Osteocyte (in vitro differentiated cells): ENCODE data around the gene MAP3K14. TPM values are rescaled to one million over a fixed set of nuclear protein-coding genes. Genes with fewer than 3 reads are reported as not detected.

Experiments
- DNase-seq: peaks from one replicate; pipeline ENCODE4 v3.0.0; 2021; ENCODE audit warnings: mixed read lengths; ENCODE audit not compliant: unreplicated experiment; ENCODE audit errors: extremely low spot score
- H3K27ac Mint-ChIP-seq: one replicate; pipeline ENCODE4 v1.8.0; 2021; ENCODE audit warnings: mild to moderate bottlenecking, mixed read lengths; ENCODE audit not compliant: unreplicated experiment
- H3K27me3 Mint-ChIP-seq: one replicate; pipeline ENCODE4 v1.8.0; 2021; ENCODE audit warnings: mixed read lengths; ENCODE audit not compliant: unreplicated experiment
- H3K36me3 Mint-ChIP-seq: one replicate; pipeline ENCODE4 v1.8.0; 2021; ENCODE audit warnings: mixed read lengths; ENCODE audit not compliant: unreplicated experiment
- H3K4me1 Mint-ChIP-seq: one replicate; pipeline ENCODE4 v1.8.0; 2021; ENCODE audit warnings: mixed read lengths; ENCODE audit not compliant: unreplicated experiment
- H3K4me3 Mint-ChIP-seq: one replicate; pipeline ENCODE4 v1.8.0; 2021; ENCODE audit warnings: mild to moderate bottlenecking, moderate library complexity, mixed read lengths; ENCODE audit not compliant: unreplicated experiment
- H3K9me3 Mint-ChIP-seq: one replicate; pipeline ENCODE4 v1.8.0; 2021; ENCODE audit warnings: mixed read lengths; ENCODE audit not compliant: unreplicated experiment
- CTCF ChIP-seq: fragments of 200-600 bp; sonication (generic); IDR thresholded peaks from 2 replicates; pipeline ENCODE4 v1.5.0; 2021; ENCODE audit warnings: antibody characterized with exemption, mild to moderate bottlenecking, moderate library complexity
- total RNA-seq: library from RNA; stranded (reverse); gene quantifications from 2 replicates; pipeline ENCODE4 v1.2.1, GENCODE V29; 2021

The MAP3K14 gene
- total RNA-seq, 1 donor from 2014 or later = 13.2 TPM

- Mint-ChIP-seq H3K4me1 (peaks cover 39% of the 10 kb centered on the region), H3K27ac (no peak overlapping the region), H3K27me3 (no peaks in the 10 kb centered on the region), H3K9me3 (no peaks in the 10 kb centered on the region), H3K4me3 (no peak overlapping the region), H3K36me3 (peaks cover 47% of the 10 kb centered on the region)
- no peak for DNase-seq
- TF ChIP-seq CTCF = no peak
These were observed 30.5 kb downstream of the MAP3K14 start for GRCh38 chr17:45286286-45286685.

GRCh38 chr17:45284176-45285140 is 32.4 kb downstream of the MAP3K14 start:
- Mint-ChIP-seq H3K4me3 (no peak overlapping the region), H3K27me3 (no peaks in the 10 kb centered on the region), H3K36me3 (peaks cover 42% of the 10 kb centered on the region), H3K27ac (peak overlapping the region; percentile 87), H3K4me1 (peaks cover 31% of the 10 kb centered on the region), H3K9me3 (no peaks in the 10 kb centered on the region)
- peak; percentile 31 for TF ChIP-seq CTCF
- DNase-seq = no peak

GRCh38 chr17:45283711-45284110 is 33.1 kb downstream of the MAP3K14 start:
- no peak for DNase-seq
- no peak for TF ChIP-seq CTCF

DNA sequence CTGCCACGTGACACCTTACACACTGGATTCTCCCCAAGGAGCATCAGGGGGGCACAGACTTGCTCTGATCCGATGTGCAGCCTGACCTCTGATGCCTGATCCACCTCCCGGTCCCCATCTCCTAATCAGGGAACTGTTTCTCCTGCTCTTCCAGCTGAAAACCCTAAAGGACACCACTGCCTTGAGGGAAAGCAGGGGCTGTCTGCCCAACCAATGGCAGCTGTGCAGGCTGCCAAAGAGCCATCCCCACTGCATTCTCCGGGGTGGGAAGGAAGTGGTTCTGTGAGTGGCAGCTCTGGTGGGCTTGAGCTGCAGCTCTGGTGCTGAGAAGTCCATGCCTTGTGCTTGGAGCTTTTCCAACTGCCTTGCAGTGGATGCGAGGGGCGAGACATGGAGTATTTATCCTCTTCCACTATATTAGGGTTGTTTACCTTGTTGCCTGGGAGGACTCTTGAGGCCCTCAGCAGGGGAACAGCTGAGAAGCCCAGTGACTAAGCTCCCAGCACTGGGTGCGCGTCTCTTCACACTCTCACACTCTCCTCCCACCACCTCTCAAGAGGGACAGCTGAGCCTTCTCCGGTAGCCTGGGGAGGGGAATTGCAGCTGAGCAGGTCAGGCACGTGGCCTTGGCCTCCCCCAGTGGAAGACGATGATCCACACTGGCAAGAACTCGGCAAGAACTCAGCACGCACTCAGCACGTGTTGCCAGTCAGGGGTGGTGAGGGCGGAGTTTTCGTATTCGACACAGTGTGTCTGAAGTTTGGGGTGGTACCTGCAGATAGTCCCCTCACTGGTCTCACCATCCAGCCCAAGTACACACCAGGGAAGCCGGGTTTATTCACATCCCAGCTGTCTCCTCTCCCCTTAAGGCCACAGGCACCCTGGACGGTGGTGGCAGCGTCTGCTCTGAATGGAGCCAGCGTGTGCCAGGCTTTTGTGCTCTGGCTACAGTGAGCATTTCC is 33.9 kb downstream of the MAP3K14 start:
- H3K4me1 Mint-ChIP-seq = peaks cover 29% of the 10 kb centered on the region
- H3K27ac Mint-ChIP-seq = peak overlapping the region; percentile 87
- TF ChIP-seq CTCF = no peak
- no peak for DNase-seq
- no peaks in the 10 kb centered on the region for H3K27me3 Mint-ChIP-seq
- H3K4me3 Mint-ChIP-seq = no peak overlapping the region
- peaks cover 37% of the 10 kb centered on the region for H3K36me3 Mint-ChIP-seq
- no peaks in the 10 kb centered on the region for H3K9me3 Mint-ChIP-seq

More at GRCh38 chr17:45283711-45284110, 33.1 kb downstream of the MAP3K14 start:
- Mint-ChIP-seq H3K9me3 (no peaks in the 10 kb centered on the region), H3K4me1 (peaks cover 29% of the 10 kb centered on the region), H3K36me3 (peaks cover 38% of the 10 kb centered on the region), H3K27ac (peak overlapping the region; percentile 87), H3K4me3 (no peak overlapping the region), H3K27me3 (no peaks in the 10 kb centered on the region)
